Measurements from ENCODE around the gene SERP1.

Gene SERP1

GRCh38 chr3:150581174-150581573, 34.9 kb upstream of the SERP1 start:
- H3K4me3 ChIP-seq (replicated peaks; ENCODE audit: insufficient read depth, low read length) = no peak overlapping the region
- no peak overlapping the region for H3K27ac ChIP-seq (replicated peaks)
- no peak for TF ChIP-seq SPI1 (IDR thresholded peaks at IDR 0.05; ENCODE audit: borderline replicate concordance, low read depth)
- DNase-seq (ENCODE audit: low read depth in 1 of 2, low spot score in 1 of 2) = no peak
- H3K27me3 ChIP-seq (ENCODE audit: insufficient read depth, poor library complexity, severe bottlenecking) = no peaks in the 10 kb centered on the region

GRCh38 chr3:150577855-150578254, 31.6 kb upstream of the SERP1 start:
- H3K4me3 ChIP-seq (replicated peaks; ENCODE audit: insufficient read depth, low read length) = no peak overlapping the region
- TF ChIP-seq POLR2AphosphoS5 (IDR thresholded peaks at IDR 0.05; ENCODE audit: low read depth) (no peak), SPI1 (IDR thresholded peaks at IDR 0.05; ENCODE audit: borderline replicate concordance, low read depth) (no peak), GABPA (IDR thresholded peaks at IDR 0.05; ENCODE audit: low read depth) (no peak), REST (IDR thresholded peaks at IDR 0.05; ENCODE audit: insufficient replicate concordance, low read depth) (no peak)
- TF ChIP-seq, protein P1, sequence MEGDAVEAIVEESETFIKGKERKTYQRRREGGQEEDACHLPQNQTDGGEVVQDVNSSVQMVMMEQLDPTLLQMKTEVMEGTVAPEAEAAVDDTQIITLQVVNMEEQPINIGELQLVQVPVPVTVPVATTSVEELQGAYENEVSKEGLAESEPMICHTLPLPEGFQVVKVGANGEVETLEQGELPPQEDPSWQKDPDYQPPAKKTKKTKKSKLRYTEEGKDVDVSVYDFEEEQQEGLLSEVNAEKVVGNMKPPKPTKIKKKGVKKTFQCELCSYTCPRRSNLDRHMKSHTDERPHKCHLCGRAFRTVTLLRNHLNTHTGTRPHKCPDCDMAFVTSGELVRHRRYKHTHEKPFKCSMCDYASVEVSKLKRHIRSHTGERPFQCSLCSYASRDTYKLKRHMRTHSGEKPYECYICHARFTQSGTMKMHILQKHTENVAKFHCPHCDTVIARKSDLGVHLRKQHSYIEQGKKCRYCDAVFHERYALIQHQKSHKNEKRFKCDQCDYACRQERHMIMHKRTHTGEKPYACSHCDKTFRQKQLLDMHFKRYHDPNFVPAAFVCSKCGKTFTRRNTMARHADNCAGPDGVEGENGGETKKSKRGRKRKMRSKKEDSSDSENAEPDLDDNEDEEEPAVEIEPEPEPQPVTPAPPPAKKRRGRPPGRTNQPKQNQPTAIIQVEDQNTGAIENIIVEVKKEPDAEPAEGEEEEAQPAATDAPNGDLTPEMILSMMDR (IDR thresholded peaks at IDR 0.05; ENCODE audit: insufficient read depth, low read length) = no peak
- DNase-seq (ENCODE audit: low read depth in 1 of 2, low spot score in 1 of 2) = no peak
- H3K27ac ChIP-seq (replicated peaks) = no peak overlapping the region
- H3K27me3 ChIP-seq (ENCODE audit: insufficient read depth, poor library complexity, severe bottlenecking) = no peaks in the 10 kb centered on the region

- H3K27ac ChIP-seq (replicated peaks) = no peak overlapping the region
- TF ChIP-seq, protein P1 (IDR thresholded peaks at IDR 0.05; ENCODE audit: insufficient read depth, low read length) = no peak
- TF ChIP-seq GABPA (IDR thresholded peaks at IDR 0.05; ENCODE audit: low read depth) (no peak), SPI1 (IDR thresholded peaks at IDR 0.05; ENCODE audit: borderline replicate concordance, low read depth) (no peak), POLR2AphosphoS5 (IDR thresholded peaks at IDR 0.05; ENCODE audit: low read depth) (no peak), REST (IDR thresholded peaks at IDR 0.05; ENCODE audit: insufficient replicate concordance, low read depth) (no peak)
- no peak for DNase-seq (ENCODE audit: low read depth in 1 of 2, low spot score in 1 of 2)
- no peaks in the 10 kb centered on the region for H3K27me3 ChIP-seq (ENCODE audit: insufficient read depth, poor library complexity, severe bottlenecking)
- no peak overlapping the region for H3K4me3 ChIP-seq (replicated peaks; ENCODE audit: insufficient read depth, low read length)
Observed at GRCh38 chr3:150567328-150567727, 21.0 kb upstream of the SERP1 start.

DNA sequence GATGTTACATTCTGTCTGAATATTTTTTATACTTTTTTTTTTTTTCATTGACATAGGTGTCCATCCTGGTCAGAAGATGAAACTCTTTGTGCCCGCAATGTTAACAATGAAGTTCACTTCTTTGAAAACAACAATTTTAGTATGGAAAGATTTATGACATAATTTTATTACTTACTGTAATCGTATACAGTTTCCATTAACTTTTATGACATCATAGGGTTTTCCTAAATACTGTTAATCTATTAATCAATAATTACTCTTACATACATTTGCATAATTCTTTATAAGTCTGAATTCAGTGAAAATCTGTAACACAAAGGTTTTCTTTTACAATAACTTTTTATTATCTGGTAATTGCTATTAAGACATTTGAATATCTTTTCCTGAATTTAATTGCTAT, 17.9 kb upstream of the SERP1 start:
- TF ChIP-seq, protein P1 (IDR thresholded peaks at IDR 0.05; ENCODE audit: insufficient read depth, low read length) = no peak
- TF ChIP-seq POLR2AphosphoS5 (IDR thresholded peaks at IDR 0.05; ENCODE audit: low read depth) (no peak), GABPA (IDR thresholded peaks at IDR 0.05; ENCODE audit: low read depth) (no peak), REST (IDR thresholded peaks at IDR 0.05; ENCODE audit: insufficient replicate concordance, low read depth) (no peak), SPI1 (IDR thresholded peaks at IDR 0.05; ENCODE audit: borderline replicate concordance, low read depth) (no peak)
- DNase-seq (ENCODE audit: low read depth in 1 of 2, low spot score in 1 of 2) = no peak
- H3K4me3 ChIP-seq (replicated peaks; ENCODE audit: insufficient read depth, low read length) = no peak overlapping the region
- no peak overlapping the region for H3K27ac ChIP-seq (replicated peaks)
- no peaks in the 10 kb centered on the region for H3K27me3 ChIP-seq (ENCODE audit: insufficient read depth, poor library complexity, severe bottlenecking)

All from HL-60 (cell line).